Activated naive CD4-positive, alpha-beta T cell treated with anti-CD3 and anti-CD28 coated beads, Interleukin-2, amount 50 U/mL, for 24 hours (primary cell): Measurements from ENCODE around the gene ACTA1.

ENCODE experiments used
- H3K27ac Mint-ChIP-seq: one replicate; pipeline ENCODE4 v1.8.0; 2021; ENCODE audit warnings: mild to moderate bottlenecking, mixed read lengths
- H3K27me3 Mint-ChIP-seq: one replicate; pipeline ENCODE4 v1.8.0; 2021; ENCODE audit warnings: mixed read lengths
- H3K36me3 Mint-ChIP-seq: one replicate; pipeline ENCODE4 v1.8.0; 2021; ENCODE audit warnings: mixed read lengths
- H3K4me1 Mint-ChIP-seq: one replicate; pipeline ENCODE4 v1.8.0; 2021; ENCODE audit warnings: mixed read lengths
- H3K4me3 Mint-ChIP-seq: one replicate; pipeline ENCODE4 v1.8.0; 2021; ENCODE audit warnings: mild to moderate bottlenecking, mixed read lengths
- H3K9me3 Mint-ChIP-seq: one replicate; pipeline ENCODE4 v1.8.0; 2021; ENCODE audit warnings: mixed read lengths

Gene ACTA1

DNA sequence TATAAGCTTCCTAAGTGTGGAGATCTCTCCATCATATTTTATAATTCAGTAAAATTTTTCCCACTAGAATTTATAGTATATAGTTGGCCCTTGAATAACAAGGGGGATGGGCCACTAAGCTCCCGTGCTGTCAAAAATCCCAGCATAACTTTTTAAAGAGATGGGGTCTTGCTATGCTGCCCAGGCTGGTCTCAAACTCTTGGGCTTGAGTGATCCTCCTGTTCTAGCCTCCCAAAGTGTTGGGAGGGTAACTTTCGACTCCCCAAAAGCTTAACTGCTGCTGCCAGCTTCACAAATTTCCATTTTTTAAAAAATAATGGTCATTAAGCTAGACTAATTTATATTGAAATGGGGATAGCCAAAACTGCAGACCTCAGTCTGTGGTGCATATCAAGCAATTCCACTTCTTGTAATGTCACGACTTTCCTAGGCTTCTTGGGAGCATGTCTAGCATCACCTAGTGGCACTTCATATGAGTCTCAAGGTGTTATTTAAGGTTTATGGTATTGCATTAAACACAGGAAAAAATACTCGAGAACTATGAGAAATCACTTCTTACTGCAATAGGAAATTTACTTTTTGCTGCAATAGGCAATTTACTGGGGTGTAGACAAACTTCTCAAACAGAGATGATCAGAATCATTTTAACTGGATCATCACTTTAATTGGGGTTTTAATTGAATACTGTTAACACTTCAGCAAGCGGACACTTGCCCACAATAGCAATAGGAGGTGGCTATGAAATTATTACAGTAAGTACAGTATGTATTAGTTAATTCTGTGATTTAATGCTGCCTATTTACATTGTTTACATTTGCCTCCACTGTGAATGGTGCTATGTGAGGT lies 19.3 kb upstream of the ACTA1 start:
- no peak overlapping the region for H3K4me3 Mint-ChIP-seq
- peaks cover 9% of the 10 kb centered on the region for H3K36me3 Mint-ChIP-seq
- H3K4me1 Mint-ChIP-seq = no peaks in the 10 kb centered on the region
- H3K27me3 Mint-ChIP-seq = no peaks in the 10 kb centered on the region
- H3K27ac Mint-ChIP-seq = no peak overlapping the region
- H3K9me3 Mint-ChIP-seq = no peaks in the 10 kb centered on the region

DNA sequence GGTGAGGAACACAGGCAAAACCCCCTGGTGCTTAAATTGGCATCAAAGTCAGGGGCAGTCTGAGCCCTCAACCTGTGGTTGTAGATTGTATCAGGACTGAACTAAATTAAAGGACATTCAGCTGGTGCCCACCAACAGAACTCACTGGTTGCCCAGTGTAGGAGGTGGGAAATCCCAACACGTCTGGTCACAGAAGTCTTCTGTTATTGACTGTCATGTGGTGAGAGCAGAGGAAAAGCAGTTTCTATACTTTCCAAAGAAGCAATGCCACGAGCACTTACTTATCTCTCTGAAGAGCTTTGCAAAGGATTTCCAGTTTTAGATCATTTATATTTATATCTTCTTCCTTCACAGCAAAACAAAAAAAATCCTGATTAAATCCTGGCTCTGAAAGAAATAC lies 15.0 kb upstream of the ACTA1 start:
- no peaks in the 10 kb centered on the region for H3K27me3 Mint-ChIP-seq
- H3K4me3 Mint-ChIP-seq = no peak overlapping the region
- no peak overlapping the region for H3K27ac Mint-ChIP-seq
- H3K9me3 Mint-ChIP-seq = no peaks in the 10 kb centered on the region
- peaks cover 9% of the 10 kb centered on the region for H3K36me3 Mint-ChIP-seq
- no peaks in the 10 kb centered on the region for H3K4me1 Mint-ChIP-seq

DNA sequence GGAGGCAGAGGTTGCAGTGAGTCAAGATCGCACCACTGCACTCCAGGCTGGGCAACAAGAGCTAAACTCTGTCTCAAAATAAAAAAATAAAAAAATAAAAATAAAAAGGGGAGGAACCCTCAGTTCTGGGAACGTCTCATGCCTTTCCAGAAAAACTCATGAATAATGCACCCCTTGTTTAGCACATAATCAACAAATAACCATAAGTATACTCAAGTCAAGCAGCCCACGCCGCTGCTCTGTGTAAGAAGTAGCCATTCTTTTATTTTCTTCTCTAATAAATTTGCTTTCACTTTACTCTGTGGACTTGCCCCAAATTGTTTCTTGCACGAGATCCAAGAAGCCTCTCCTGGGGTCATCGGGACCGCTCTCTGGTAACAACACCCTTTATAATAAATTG lies 14.5 kb upstream of the ACTA1 start:
- no peaks in the 10 kb centered on the region for H3K9me3 Mint-ChIP-seq
- no peaks in the 10 kb centered on the region for H3K4me1 Mint-ChIP-seq
- no peak overlapping the region for H3K4me3 Mint-ChIP-seq
- no peak overlapping the region for H3K27ac Mint-ChIP-seq
- H3K36me3 Mint-ChIP-seq = peaks cover 9% of the 10 kb centered on the region
- no peaks in the 10 kb centered on the region for H3K27me3 Mint-ChIP-seq

DNA sequence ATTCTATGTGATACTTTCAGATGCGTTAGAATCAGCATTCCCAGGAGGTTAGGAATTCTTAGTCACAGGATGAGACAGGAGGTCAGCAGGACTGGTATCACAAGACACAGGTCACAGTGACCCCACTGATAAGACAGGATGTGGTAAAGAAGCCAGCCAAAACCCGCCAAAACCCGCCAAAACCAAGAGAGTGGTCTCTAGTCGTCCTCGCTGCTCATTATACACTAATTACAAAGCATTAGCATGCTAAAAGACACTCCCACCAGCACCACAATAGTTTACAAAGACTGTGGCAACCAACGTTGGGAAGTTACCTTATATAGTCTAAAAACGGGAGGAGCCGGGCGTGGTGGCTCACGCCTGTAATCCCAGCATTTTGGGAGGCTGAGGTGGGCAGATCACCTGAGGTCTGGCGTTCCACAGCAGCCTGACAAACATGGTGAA lies 13.9 kb upstream of the ACTA1 start:
- Mint-ChIP-seq H3K4me1 (no peaks in the 10 kb centered on the region), H3K4me3 (no peak overlapping the region), H3K9me3 (no peaks in the 10 kb centered on the region), H3K27me3 (no peaks in the 10 kb centered on the region), H3K27ac (no peak overlapping the region), H3K36me3 (peaks cover 9% of the 10 kb centered on the region)

DNA sequence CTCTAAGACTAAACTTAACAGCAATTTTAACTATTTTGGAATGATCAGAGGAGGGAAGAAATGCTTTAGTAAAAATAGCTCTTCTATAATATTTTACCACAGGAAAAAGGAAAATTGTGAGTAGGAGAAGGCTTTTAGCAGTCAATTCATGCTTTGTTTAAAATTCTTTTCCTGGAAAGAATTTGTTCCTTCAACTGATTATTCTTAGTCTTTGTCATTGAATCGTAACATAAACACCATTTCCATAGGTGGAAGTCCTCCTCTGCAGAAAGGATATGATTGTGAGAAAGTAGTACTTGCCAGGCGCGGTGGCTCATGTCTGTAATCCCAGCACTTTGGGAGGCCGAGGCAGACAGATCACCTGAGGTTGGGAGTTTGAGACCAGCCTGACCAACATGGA lies 11.9 kb upstream of the ACTA1 start:
- Mint-ChIP-seq H3K36me3 (peaks cover 10% of the 10 kb centered on the region), H3K9me3 (no peaks in the 10 kb centered on the region), H3K27me3 (no peaks in the 10 kb centered on the region), H3K27ac (no peak overlapping the region), H3K4me1 (peaks cover 12% of the 10 kb centered on the region), H3K4me3 (no peak overlapping the region)

DNA sequence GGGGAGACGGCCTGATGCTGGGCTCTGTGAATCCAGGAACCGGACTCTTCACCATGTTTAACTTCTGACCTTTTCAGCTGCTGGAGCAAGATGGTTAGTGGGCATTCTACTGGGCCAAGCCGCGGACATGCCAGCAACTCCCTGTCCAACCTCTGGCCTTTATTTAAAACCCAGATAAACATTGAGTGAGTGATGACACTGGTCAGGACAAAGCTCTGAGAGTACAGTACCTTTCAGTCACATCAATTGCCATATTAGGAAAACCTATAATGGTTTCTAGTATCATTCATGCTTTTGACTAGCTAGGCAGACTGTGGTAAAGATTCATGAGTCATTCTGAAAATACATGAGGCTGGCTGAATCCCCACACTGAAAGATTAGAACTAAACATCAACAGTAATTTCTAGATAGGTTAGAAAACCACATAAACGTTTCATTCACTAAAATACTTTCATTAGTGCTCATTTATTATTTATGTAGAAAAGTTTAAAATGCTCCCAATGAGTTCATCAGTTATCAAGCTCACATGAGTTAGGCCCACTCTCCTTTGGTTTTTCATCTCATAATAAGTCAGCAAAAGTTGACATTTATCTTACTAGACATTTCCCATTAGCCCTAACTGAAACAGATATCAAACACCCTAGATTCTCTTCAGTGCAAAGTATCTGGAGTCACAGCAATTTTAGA lies 7.1 kb upstream of the ACTA1 start:
- Mint-ChIP-seq H3K36me3 (peaks cover 18% of the 10 kb centered on the region), H3K4me1 (peaks cover 28% of the 10 kb centered on the region), H3K4me3 (peak overlapping the region; percentile 73), H3K27ac (peak overlapping the region; percentile 98), H3K9me3 (no peaks in the 10 kb centered on the region), H3K27me3 (peaks cover under 1% of the 10 kb centered on the region)

DNA sequence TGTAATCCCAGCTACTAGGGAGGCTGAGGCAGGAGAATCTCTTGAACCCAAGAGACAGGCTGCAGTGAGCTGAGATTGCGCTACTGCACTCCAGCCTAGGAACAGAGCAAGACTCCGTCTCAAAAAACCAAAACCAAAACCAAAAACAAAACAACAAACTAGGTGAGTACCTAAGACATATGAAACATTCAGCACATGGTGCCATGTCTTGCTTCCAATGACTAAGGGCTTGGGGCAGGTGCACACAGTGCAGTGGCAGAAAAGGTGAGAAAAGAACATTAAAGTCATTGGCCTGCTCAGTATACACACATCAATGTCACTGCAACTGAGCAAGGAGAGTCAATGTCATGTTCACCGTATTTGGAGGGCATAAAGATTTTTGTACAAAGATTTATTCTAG lies 4.1 kb upstream of the ACTA1 start:
- Mint-ChIP-seq H3K27ac (peak overlapping the region; percentile 23), H3K4me3 (no peak overlapping the region), H3K36me3 (peaks cover 16% of the 10 kb centered on the region), H3K4me1 (peaks cover 34% of the 10 kb centered on the region), H3K27me3 (peaks cover 16% of the 10 kb centered on the region), H3K9me3 (no peaks in the 10 kb centered on the region)

DNA sequence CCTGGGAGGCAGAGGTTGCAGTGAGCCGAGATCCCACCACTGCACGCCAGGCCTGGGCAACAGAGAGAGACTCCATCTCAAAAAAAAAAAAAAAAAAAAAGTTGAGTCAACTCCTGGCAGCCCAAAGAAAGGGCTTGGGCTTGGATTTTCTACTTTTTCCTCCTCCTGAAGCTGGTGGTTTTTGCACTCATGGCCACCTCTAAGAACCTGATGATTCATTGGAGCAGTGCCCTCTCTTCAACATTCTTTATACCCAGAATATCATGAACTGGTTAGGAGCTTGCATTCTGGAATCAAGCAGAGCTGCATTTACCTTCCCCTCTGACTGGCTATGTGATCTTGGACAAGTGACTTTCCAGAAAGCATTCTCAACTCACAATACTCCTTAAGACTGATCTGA lies 3.5 kb upstream of the ACTA1 start:
- H3K27me3 Mint-ChIP-seq = peaks cover 17% of the 10 kb centered on the region
- no peak overlapping the region for H3K4me3 Mint-ChIP-seq
- peaks cover 16% of the 10 kb centered on the region for H3K36me3 Mint-ChIP-seq

DNA sequence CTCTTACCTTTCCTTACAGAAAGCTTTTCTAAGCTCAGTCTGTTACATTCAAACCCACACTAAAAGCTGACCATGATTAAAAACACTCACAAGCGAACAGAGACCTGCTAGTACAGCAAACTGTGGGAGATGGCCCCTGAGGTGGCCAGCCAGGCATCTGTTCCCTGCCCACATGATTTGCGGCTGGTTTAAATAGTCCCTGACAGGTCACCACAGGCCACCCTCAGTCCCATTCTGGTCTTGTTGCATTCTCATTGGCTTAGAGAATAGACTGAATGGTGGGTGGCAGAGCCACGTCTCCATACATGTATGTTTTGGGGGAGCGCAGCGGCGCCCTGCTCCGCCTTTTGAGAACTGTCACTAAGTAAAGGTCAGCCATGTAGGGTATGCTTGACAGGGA lies 2.3 kb upstream of the ACTA1 start:
- H3K9me3 Mint-ChIP-seq = no peaks in the 10 kb centered on the region
- peaks cover 40% of the 10 kb centered on the region for H3K4me1 Mint-ChIP-seq
- H3K27me3 Mint-ChIP-seq = peaks cover 22% of the 10 kb centered on the region
- no peak overlapping the region for H3K4me3 Mint-ChIP-seq
- H3K36me3 Mint-ChIP-seq = peaks cover 14% of the 10 kb centered on the region
- H3K27ac Mint-ChIP-seq = no peak overlapping the region

More for the DNA sequence above, 3.5 kb upstream of the ACTA1 start:
- Mint-ChIP-seq H3K9me3 (no peaks in the 10 kb centered on the region), H3K4me1 (peaks cover 38% of the 10 kb centered on the region), H3K27ac (no peak overlapping the region)

DNA sequence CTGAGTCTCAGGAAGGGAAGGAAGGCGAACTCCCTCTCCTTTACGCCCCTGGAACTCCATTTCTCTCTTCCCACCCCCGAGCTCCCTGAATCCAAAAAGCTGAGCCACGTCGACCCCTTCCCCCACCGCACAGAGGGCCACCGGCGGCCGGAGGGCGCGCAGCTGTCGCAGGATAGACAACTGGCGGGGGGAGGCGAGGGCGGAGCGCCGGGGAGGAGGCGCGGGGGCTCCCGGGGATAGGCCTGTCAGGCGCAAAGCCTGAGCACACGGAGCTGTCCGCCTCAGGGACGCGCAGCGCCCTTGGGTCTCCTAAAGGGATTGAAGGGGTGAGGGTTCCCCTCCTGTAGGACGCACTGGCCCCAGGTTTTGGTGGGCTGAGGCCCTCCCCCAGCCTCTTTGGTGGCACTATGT lies 752 bp upstream of the ACTA1 start:
- H3K27ac Mint-ChIP-seq = peak overlapping the region; percentile 74
- peaks cover 34% of the 10 kb centered on the region for H3K27me3 Mint-ChIP-seq
- no peak overlapping the region for H3K4me3 Mint-ChIP-seq
- peaks cover 42% of the 10 kb centered on the region for H3K4me1 Mint-ChIP-seq
- H3K36me3 Mint-ChIP-seq = peaks cover 7% of the 10 kb centered on the region
- no peaks in the 10 kb centered on the region for H3K9me3 Mint-ChIP-seq

DNA sequence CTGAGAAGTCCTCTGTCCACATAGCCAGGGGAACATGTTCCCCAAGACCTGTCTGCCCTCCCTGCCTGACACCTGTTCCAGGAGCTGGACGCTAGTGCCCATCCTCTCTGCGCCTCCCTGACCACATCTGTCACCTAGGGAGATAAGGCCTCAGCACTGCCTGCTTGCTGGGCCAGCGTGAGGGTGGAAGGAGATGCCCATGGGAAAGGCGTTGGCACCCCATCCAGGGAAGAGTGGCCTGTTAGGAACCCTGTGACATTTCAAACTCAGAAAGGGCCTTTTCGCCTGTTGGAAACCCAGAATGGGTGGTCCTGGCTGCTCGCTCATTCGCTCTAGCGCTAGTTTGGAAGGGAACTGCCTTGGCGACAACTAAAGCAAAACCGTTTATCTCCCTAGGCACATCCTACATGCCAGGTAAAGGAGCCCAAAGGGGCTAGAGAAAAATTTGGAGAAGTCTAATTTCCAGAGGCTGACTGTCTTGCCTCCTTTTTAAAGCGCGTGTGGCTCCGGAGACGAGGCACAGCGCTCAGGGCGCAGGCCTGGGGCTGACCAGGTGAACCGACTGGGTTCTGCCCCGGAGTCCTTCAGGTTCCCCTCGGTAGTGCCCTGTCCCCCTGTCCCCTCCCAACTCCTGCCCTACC lies 410 bp downstream of the ACTA1 start:
- no peak overlapping the region for H3K27ac Mint-ChIP-seq
- peaks cover 35% of the 10 kb centered on the region for H3K27me3 Mint-ChIP-seq
- peaks cover 36% of the 10 kb centered on the region for H3K4me1 Mint-ChIP-seq
- H3K9me3 Mint-ChIP-seq = no peaks in the 10 kb centered on the region
- peaks cover 4% of the 10 kb centered on the region for H3K36me3 Mint-ChIP-seq
- no peak overlapping the region for H3K4me3 Mint-ChIP-seq

DNA sequence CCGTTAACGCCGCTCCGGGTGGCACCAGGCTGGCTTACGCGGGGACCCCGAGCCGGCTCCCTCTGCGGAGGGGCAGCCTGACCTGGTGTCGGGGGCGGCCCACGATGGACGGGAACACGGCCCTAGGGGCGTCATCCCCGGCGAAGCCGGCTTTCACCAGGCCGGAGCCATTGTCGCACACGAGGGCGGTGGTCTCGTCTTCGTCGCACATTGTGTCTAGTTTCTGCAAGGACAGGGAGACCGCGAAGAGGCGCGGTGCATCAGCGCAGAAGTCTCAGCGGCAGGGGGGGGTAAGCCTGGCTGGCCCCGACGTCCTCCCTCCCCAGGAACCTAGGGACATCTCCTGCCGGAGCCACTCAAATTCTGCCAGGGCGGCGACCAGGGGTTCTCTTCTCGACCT lies 989 bp downstream of the ACTA1 start:
- Mint-ChIP-seq H3K36me3 (peaks cover under 1% of the 10 kb centered on the region), H3K4me1 (peaks cover 32% of the 10 kb centered on the region), H3K27ac (no peak overlapping the region), H3K4me3 (no peak overlapping the region), H3K27me3 (peaks cover 40% of the 10 kb centered on the region), H3K9me3 (no peaks in the 10 kb centered on the region)

DNA sequence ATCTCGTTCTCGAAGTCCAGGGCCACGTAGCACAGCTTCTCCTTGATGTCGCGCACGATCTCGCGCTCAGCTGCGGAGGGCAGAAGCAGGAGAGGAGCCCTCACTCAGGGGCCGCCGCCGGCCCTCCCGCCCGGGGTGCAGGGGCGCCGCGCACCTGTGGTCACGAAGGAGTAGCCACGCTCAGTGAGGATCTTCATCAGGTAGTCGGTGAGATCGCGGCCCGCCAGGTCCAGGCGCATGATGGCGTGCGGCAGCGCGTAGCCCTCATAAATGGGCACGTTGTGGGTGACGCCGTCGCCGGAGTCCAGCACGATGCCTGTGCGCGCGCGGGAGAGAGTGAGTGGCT lies 1.8 kb downstream of the ACTA1 start:
- peak overlapping the region; percentile 84 for H3K4me3 Mint-ChIP-seq
- H3K27ac Mint-ChIP-seq = no peak overlapping the region
- H3K9me3 Mint-ChIP-seq = no peaks in the 10 kb centered on the region
- H3K27me3 Mint-ChIP-seq = peaks cover 40% of the 10 kb centered on the region
- H3K36me3 Mint-ChIP-seq = no peaks in the 10 kb centered on the region
- peaks cover 32% of the 10 kb centered on the region for H3K4me1 Mint-ChIP-seq

DNA sequence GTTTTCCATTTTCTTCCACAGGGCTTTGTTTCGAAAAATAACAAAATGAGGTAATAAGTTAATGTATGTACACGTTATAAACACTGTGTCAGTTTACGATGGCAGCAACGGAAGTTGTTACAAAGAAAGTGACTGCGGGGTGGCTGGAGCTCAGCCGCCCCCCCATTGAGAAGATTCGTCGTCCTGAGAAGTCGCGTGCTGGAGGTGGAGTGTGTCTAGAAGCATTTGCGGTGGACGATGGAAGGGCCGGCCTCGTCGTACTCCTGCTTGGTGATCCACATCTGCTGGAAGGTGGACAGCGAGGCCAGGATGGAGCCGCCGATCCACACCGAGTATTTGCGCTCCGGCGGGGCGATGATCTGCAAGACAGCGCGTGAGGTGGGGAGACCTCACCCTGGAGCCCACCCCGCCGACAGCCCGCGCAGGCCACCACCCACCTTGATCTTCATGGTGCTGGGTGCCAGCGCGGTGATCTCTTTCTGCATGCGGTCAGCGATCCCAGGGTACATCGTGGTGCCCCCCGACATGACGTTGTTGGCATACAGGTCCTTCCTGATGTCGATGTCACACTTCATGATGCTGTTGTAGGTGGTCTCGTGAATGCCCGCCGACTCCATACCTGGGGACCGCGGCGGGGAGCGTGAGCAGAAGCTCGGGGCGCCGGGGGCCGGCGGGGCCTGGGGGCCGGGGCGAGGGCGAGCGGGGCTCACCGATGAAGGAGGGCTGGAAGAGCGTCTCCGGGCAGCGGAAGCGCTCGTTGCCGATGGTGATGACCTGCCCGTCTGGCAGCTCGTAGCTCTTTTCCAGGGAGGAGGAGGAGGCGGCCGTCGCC lies 2.4 kb downstream of the ACTA1 start:
- no peaks in the 10 kb centered on the region for H3K36me3 Mint-ChIP-seq
- H3K4me1 Mint-ChIP-seq = peaks cover 32% of the 10 kb centered on the region
- no peak overlapping the region for H3K27ac Mint-ChIP-seq

DNA sequence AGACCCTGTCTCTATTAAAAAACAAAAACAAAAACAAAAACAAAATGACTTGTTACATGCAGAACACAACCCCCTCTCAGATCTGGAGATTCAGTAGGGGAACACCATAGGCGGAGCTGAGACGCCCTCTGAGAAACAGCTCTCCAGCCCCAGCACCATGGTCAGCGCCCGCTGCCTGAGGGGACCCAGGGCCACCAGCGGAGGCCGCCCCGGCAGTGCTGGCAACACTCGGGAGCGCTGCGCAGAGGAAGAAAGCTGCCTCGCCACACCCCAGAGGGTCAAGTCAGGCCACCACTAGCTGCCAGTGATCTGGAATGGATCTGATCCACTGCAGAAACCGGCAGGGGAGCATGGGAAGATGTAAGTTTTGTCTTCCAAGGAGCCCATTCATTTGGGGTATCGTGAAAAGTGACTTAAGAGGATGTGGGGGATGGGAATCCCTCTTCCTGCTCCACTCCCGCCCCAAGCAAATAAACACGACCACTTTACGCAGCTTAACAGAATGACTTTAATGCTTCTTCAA lies 3.1 kb downstream of the ACTA1 start:
- no peak overlapping the region for H3K27ac Mint-ChIP-seq
- no peaks in the 10 kb centered on the region for H3K9me3 Mint-ChIP-seq
- peaks cover 32% of the 10 kb centered on the region for H3K4me1 Mint-ChIP-seq
- H3K36me3 Mint-ChIP-seq = no peaks in the 10 kb centered on the region
- peaks cover 44% of the 10 kb centered on the region for H3K27me3 Mint-ChIP-seq
- H3K4me3 Mint-ChIP-seq = peak overlapping the region; percentile 84

More for the DNA sequence above, 2.4 kb downstream of the ACTA1 start:
- H3K9me3 Mint-ChIP-seq = no peaks in the 10 kb centered on the region
- peaks cover 44% of the 10 kb centered on the region for H3K27me3 Mint-ChIP-seq
- H3K4me3 Mint-ChIP-seq = peak overlapping the region; percentile 84
